Measurements from ENCODE around the gene COPG2.

DNA sequence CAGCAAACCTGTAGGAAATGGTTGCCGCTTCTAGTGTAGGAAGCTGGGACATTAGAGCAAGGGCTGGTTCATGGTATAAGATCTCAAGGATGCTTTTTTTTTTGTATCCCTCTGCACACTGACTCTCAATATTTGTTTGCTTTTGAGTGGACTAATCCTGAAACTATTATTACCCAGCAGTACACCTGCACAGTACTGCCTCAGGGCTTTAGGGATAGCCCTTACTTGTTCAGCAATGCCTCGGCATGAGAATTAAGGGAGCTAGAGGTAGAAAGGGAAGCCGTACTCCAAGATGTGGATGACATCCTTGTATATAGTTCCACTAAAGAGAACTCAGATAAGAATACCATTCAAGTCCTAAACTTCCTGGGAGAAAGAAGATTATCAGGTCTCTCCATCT, 70.5 kb downstream of the COPG2 start:
- TF ChIP-seq, protein P1, sequence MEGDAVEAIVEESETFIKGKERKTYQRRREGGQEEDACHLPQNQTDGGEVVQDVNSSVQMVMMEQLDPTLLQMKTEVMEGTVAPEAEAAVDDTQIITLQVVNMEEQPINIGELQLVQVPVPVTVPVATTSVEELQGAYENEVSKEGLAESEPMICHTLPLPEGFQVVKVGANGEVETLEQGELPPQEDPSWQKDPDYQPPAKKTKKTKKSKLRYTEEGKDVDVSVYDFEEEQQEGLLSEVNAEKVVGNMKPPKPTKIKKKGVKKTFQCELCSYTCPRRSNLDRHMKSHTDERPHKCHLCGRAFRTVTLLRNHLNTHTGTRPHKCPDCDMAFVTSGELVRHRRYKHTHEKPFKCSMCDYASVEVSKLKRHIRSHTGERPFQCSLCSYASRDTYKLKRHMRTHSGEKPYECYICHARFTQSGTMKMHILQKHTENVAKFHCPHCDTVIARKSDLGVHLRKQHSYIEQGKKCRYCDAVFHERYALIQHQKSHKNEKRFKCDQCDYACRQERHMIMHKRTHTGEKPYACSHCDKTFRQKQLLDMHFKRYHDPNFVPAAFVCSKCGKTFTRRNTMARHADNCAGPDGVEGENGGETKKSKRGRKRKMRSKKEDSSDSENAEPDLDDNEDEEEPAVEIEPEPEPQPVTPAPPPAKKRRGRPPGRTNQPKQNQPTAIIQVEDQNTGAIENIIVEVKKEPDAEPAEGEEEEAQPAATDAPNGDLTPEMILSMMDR (IDR thresholded peaks at IDR 0.05; ENCODE audit: low read depth, low read length): no peak
- no peak for TF ChIP-seq EZH2phosphoT487 (IDR thresholded peaks at IDR 0.05; ENCODE audit: low read depth)
